HG03457 (cell line): ENCODE data around the gene RAD23A.

Source experiments
- ATAC-seq: cut with Tn5 transposase; IDR thresholded peaks from one replicate; pipeline ENCODE4 v1.9.1; 2021; ENCODE audit warnings: moderate number of reproducible peaks; ENCODE audit not compliant: unreplicated experiment

RAD23A gene

GRCh38 chr19:13002166-13002898 is 56.7 kb downstream of the RAD23A start:
- ATAC-seq: no peak

- ATAC-seq: no peak
Measured at GRCh38 chr19:13003081-13003480, 57.4 kb downstream of the RAD23A start.
